Endothelial cell of umbilical vein (primary cell): ENCODE data around the gene KLK1. TPM values are rescaled to one million over a fixed set of nuclear protein-coding genes. Genes with fewer than 3 reads are reported as not detected.

Experiments used
- BruUV-seq: library from RNA; stranded (reverse); fragments of 400-500 nt; replicated peaks from 2 replicates; lab custom pipeline; 2021; lab: Mats Ljungman, UMichigan
- CTCF ChIA-PET: fragments of 300-600, 350-600 bp; sonication (Branson Sonifier 250); formaldehyde crosslinking; loops from one replicate; lab custom pipeline; 2021; ENCODE audit warnings: antibody characterized with exemption, inconsistent platforms; lab: Charles Lee
- POLR2A ChIA-PET: fragments of 300-600, 350-600 bp; sonication (Branson Sonifier 250); formaldehyde crosslinking; loops from one replicate; lab custom pipeline; 2021; ENCODE audit warnings: antibody characterized with exemption, inconsistent platforms; lab: Charles Lee
- DNase-seq: peaks from one replicate; pipeline ENCODE4 v3.0.0-alpha.2; 2011; ENCODE audit warnings: low read depth, low spot score
- FAIRE-seq: peaks from 2 replicates; lab custom pipeline; 2011; peaks lifted over from hg19 to GRCh38; lab: Jason Lieb, UNC
- H2AFZ ChIP-seq: 2 replicates; pipeline ENCODE4 v1.6.0; 2012; ENCODE audit warnings: low read depth, low read length, control low read depth, inconsistent platforms
- H3K27ac ChIP-seq: 2 replicates; pipeline ENCODE4 v1.5.1; 2011; ENCODE audit warnings: low read depth, mild to moderate bottlenecking, control low read depth, low read length, moderate library complexity; ENCODE audit not compliant: insufficient read depth
- H3K27me3 ChIP-seq, 2 experiments: 2 replicates each; pipeline versions ENCODE4 v1.6.0 to v1.6.1; 2011; ENCODE audit warnings: low read length in 2 of 2, mixed read lengths in 1 of 2; ENCODE audit not compliant: control insufficient read depth in 2 of 2, insufficient read depth in 2 of 2
- H3K36me3 ChIP-seq, 2 experiments: 2 replicates in 1 of 2; 3 replicates in 1 of 2; pipeline ENCODE4 v1.5.1; 2011; ENCODE audit warnings: low read length in 2 of 2, mild to moderate bottlenecking in 1 of 2, moderate library complexity in 1 of 2; ENCODE audit not compliant: control insufficient read depth in 2 of 2, insufficient read depth in 2 of 2; ENCODE audit errors: extremely low read depth in 1 of 2
- H3K4me1 ChIP-seq: 3 replicates; pipeline ENCODE4 v1.5.1; 2011; ENCODE audit warnings: mild to moderate bottlenecking, low read length; ENCODE audit not compliant: control insufficient read depth, insufficient read depth; ENCODE audit errors: extremely low read depth
- H3K4me2 ChIP-seq: 2 replicates; pipeline ENCODE4 v1.6.1; 2011; ENCODE audit warnings: low read length, control low read depth, mixed read lengths; ENCODE audit not compliant: insufficient read depth
- H3K4me3 ChIP-seq, 3 experiments: fragments of 200-600 bp in 1 of 3; sonication (generic), shearing (Covaris generic) in 1 of 3; replicated peaks in 1 of 3; 2 replicates each; pipeline ENCODE4 v1.5.1; 2011 to 2016; ENCODE audit warnings: control low read depth in 3 of 3, low read length in 3 of 3, mild to moderate bottlenecking in 2 of 3, inconsistent platforms in 1 of 3, low read depth in 1 of 3, moderate library complexity in 1 of 3; ENCODE audit not compliant: insufficient read depth in 1 of 3
- H3K79me2 ChIP-seq: 2 replicates; pipeline ENCODE4 v1.6.0; 2012; ENCODE audit warnings: low read length, inconsistent platforms; ENCODE audit not compliant: control insufficient read depth, insufficient read depth
- H3K9ac ChIP-seq: replicated peaks from 2 replicates; pipeline ENCODE3; 2011; ENCODE audit warnings: low read length, control low read depth; ENCODE audit not compliant: insufficient read depth; ENCODE audit errors: extremely low read depth
- H3K9me1 ChIP-seq: replicated peaks from 3 replicates; pipeline ENCODE4 v1.6.0; 2011; ENCODE audit warnings: mild to moderate bottlenecking, low read length; ENCODE audit not compliant: control insufficient read depth, insufficient read depth; ENCODE audit errors: extremely low read depth
- H3K9me3 ChIP-seq: replicated peaks from 2 replicates; pipeline ENCODE4 v1.5.1; 2012; ENCODE audit warnings: low read length, inconsistent platforms; ENCODE audit not compliant: control insufficient read depth, insufficient read depth
- H4K20me1 ChIP-seq: replicated peaks from 2 replicates; pipeline ENCODE3; 2011; ENCODE audit warnings: mild to moderate bottlenecking, low read length; ENCODE audit not compliant: control insufficient read depth, insufficient read depth; ENCODE audit errors: extremely low read depth
- CTCF ChIP-seq, 2 donors: IDR thresholded peaks; 1 replicate in 1 of 2; 2 replicates in 1 of 2; pipeline ENCODE4 v1.5.1; 2011; ENCODE audit warnings: low read length in 2 of 2, mild to moderate bottlenecking in 2 of 2, moderate library complexity in 2 of 2, control low read depth in 1 of 2, inconsistent platforms in 1 of 2, low read depth in 1 of 2; ENCODE audit not compliant: insufficient read depth in 1 of 2; ENCODE audit errors: extremely low read depth in 1 of 2
- EZH2 ChIP-seq: IDR thresholded peaks from 2 replicates; pipeline ENCODE4 v1.6.1; 2012; ENCODE audit warnings: borderline replicate concordance, low read depth, mild to moderate bottlenecking, moderate library complexity, low read length, inconsistent platforms; ENCODE audit not compliant: severe bottlenecking
- FOS ChIP-seq: IDR thresholded peaks from 2 replicates; pipeline ENCODE4 v1.6.1; 2011; ENCODE audit warnings: mild to moderate bottlenecking, low read length, moderate library complexity, borderline replicate concordance; ENCODE audit not compliant: insufficient read depth
- GATA2 ChIP-seq: IDR thresholded peaks from 2 replicates; pipeline ENCODE4 v1.7.0; 2011; ENCODE audit warnings: low read depth, mild to moderate bottlenecking, moderate library complexity, mixed read lengths, low read length; ENCODE audit not compliant: insufficient read length, insufficient read depth
- MAX ChIP-seq: IDR thresholded peaks from 2 replicates; pipeline ENCODE4 v1.6.1; 2011; ENCODE audit not compliant: insufficient read depth, insufficient read length
- MYC ChIP-seq: IDR thresholded peaks from one replicate; pipeline ENCODE4 v1.6.1; 2011; ENCODE audit warnings: mild to moderate bottlenecking, low read depth, low read length
- POLR2A ChIP-seq: IDR thresholded peaks from 2 replicates; pipeline ENCODE4 v1.6.1; 2012; ENCODE audit warnings: low read depth, mild to moderate bottlenecking, control low read depth, low read length
- dilution Hi-C: fragments of 300-500 bp; cut with MboI; formaldehyde crosslinking; loops from one replicate; pipeline ENCODE4 v1.15.0; 2019; ENCODE audit warnings: low sequenced_read_pairs; ENCODE audit not compliant: extremely low pct_ligation_motif_present
- intact Hi-C: fragments of 100-400 bp; cut with micrococcal nuclease; formaldehyde crosslinking; loops from one replicate; pipeline ENCODE4 v1.10.0; 2022
- polyA plus RNA-seq, 4 experiments: library from polyadenylated mRNA; depleted of rRNA in 3 of 4; stranded (reverse) in 3 of 4; unstranded in 1 of 4; fragments of >200 nt; gene quantifications; 2 replicates each; pipeline versions ENCODE4 v1.2.1 to v1.2.3, GENCODE V29; 2011 to 2012; ENCODE audit warnings: missing spikeins in 1 of 4
- total RNA-seq: library from RNA; stranded (reverse); gene quantifications from 2 replicates; pipeline ENCODE4 v1.2.3, GENCODE V29; 2021

KLK1 gene
- total and polyA plus RNA-seq, 2 donors (not counting 3 experiments of a cell fraction or from before 2014, with no cell fraction given), result 0.08 TPM; not detected in 1

- TF ChIP-seq POLR2A (no peak), CTCF (IDR thresholded peaks at IDR 0.05; ENCODE audit: extremely low read depth in 1 of 2, insufficient read depth in 1 of 2, low read depth in 1 of 2, low read length in 2 of 2) (peak in 1 of 2 donors; percentile 12)
- H3K9me3 ChIP-seq, result no peaks in the 10 kb centered on the region
- DNase-seq (no peak), FAIRE-seq (no peak)
- CTCF ChIA-PET, result no interaction called here
- H4K20me1 ChIP-seq, result no peaks in the 10 kb centered on the region
- intact Hi-C loops, result no loop called here
- no peak overlapping the region for H3K9ac ChIP-seq
- no peak overlapping the region for H2AFZ ChIP-seq
- H3K79me2 ChIP-seq, result no peaks in the 10 kb centered on the region
- H3K27ac ChIP-seq, result no peak overlapping the region
- no peak overlapping the region for H3K4me3 ChIP-seq
- POLR2A ChIA-PET, result interaction anchor here (0.5 kb wide), 1 partner anchor 18 kb away, joined by 3 read pairs; no protein-coding TSS in a partner anchor
- H3K36me3 ChIP-seq, result no peaks in the 10 kb centered on the region
- no peak overlapping the region for H3K4me2 ChIP-seq
- H3K4me1 ChIP-seq, result no peaks in the 10 kb centered on the region
- no TSS peak for BruUV-seq
- H3K27me3 ChIP-seq, result no peaks in the 10 kb centered on the region
- dilution Hi-C loops, result no loop called here
- no peaks in the 10 kb centered on the region for H3K9me1 ChIP-seq
These were observed 47.0 kb upstream of the KLK1 start for GRCh38 chr19:50870417-50871089.

GRCh38 chr19:50869479-50869878 is 45.9 kb upstream of the KLK1 start:
- no peak overlapping the region for H3K9ac ChIP-seq
- ChIA-PET POLR2A (no interaction called here), CTCF (no interaction called here)
- dilution Hi-C loops, result no loop called here
- H3K27ac ChIP-seq, result no peak overlapping the region
- FAIRE-seq, result no peak
- no TSS peak for BruUV-seq
- H3K9me1 ChIP-seq, result no peaks in the 10 kb centered on the region
- H3K4me2 ChIP-seq, result no peak overlapping the region
- TF ChIP-seq FOS, result no peak
- TF ChIP-seq GATA2, result no peak
- no peak for TF ChIP-seq MYC
- no peak for TF ChIP-seq MAX
- no peak for TF ChIP-seq EZH2
- no peak for TF ChIP-seq POLR2A
- no peak overlapping the region for H2AFZ ChIP-seq
- H3K9me3 ChIP-seq, result no peaks in the 10 kb centered on the region
- H4K20me1 ChIP-seq, result no peaks in the 10 kb centered on the region
- DNase-seq, result no peak
- no peaks in the 10 kb centered on the region for H3K27me3 ChIP-seq
- H3K79me2 ChIP-seq, result no peaks in the 10 kb centered on the region
- intact Hi-C loops, result no loop called here
- no peaks in the 10 kb centered on the region for H3K4me1 ChIP-seq
- H3K4me3 ChIP-seq, result no peak overlapping the region
- no peaks in the 10 kb centered on the region for H3K36me3 ChIP-seq
